BLaER1 treated with 17β-estradiol and CSF1 and Interleukin-3, amounts not matched to agents 10 nM and 100 nM (cell line): Measurements from ENCODE around the gene GOLGA2.

Experiments used
- H3K27ac ChIP-seq, 11 experiments: shearing (Covaris generic); formaldehyde crosslinking; 2 replicates each; pipeline ENCODE4 v1.8.1; 2022
- H3K27me3 ChIP-seq, 11 experiments: shearing (Covaris generic); formaldehyde crosslinking; 2 replicates each; pipeline ENCODE4 v1.8.1; 2022
- H3K36me3 ChIP-seq, 11 experiments: shearing (Covaris generic); formaldehyde crosslinking; 2 replicates each; pipeline ENCODE4 v1.8.1; 2022
- H3K4me1 ChIP-seq, 10 experiments: shearing (Covaris generic); formaldehyde crosslinking; 2 replicates each; pipeline ENCODE4 v1.8.1; 2022
- H3K4me2 ChIP-seq, 11 experiments: shearing (Covaris generic); formaldehyde crosslinking; 2 replicates each; pipeline ENCODE4 v1.8.1; 2022
- H3K4me3 ChIP-seq, 10 experiments: shearing (Covaris generic); formaldehyde crosslinking; 2 replicates each; pipeline ENCODE4 v1.8.1; 2022
- H3K9ac ChIP-seq, 11 experiments: shearing (Covaris generic); formaldehyde crosslinking; 2 replicates each; pipeline ENCODE4 v1.8.1; 2022
- H3K9me3 ChIP-seq, 11 experiments: shearing (Covaris generic); formaldehyde crosslinking; replicated peaks in 1 of 11; 2 replicates each; pipeline ENCODE4 v1.8.1; 2022
- H4K20me1 ChIP-seq, 11 experiments: shearing (Covaris generic); formaldehyde crosslinking; 2 replicates each; pipeline ENCODE4 v1.8.1; 2022
- Cebpa-rat ChIP-seq, 11 experiments: shearing (Covaris generic); IDR thresholded peaks; 2 replicates each; pipeline ENCODE4 v1.8.1; 2022

Gene GOLGA2

GRCh38 chr9:128257907-128258306 lies 17.9 kb downstream of the GOLGA2 start:
- Histone ChIP-seq H4K20me1 (peaks cover 0 to 69% (median 4%) of the 10 kb centered on the region in 11 experiments; a peak in 10 of 22 replicates), H3K27ac (no peak overlapping the region), H3K27me3 (no peaks in the 10 kb centered on the region), H3K4me3 (no peak overlapping the region), H3K4me2 (no peak overlapping the region), H3K9ac (no peak overlapping the region), H3K9me3 (no peaks in the 10 kb centered on the region), H3K4me1 (peaks cover 0 to 11% (median 9%) of the 10 kb centered on the region in 10 experiments; a peak in 15 of 20 replicates), H3K36me3 (peaks cover 58 to 82% (median 69%) of the 10 kb centered on the region in 11 experiments)
- TF ChIP-seq Cebpa-rat (IDR thresholded peaks at IDR 0.05), result no peak

DNA sequence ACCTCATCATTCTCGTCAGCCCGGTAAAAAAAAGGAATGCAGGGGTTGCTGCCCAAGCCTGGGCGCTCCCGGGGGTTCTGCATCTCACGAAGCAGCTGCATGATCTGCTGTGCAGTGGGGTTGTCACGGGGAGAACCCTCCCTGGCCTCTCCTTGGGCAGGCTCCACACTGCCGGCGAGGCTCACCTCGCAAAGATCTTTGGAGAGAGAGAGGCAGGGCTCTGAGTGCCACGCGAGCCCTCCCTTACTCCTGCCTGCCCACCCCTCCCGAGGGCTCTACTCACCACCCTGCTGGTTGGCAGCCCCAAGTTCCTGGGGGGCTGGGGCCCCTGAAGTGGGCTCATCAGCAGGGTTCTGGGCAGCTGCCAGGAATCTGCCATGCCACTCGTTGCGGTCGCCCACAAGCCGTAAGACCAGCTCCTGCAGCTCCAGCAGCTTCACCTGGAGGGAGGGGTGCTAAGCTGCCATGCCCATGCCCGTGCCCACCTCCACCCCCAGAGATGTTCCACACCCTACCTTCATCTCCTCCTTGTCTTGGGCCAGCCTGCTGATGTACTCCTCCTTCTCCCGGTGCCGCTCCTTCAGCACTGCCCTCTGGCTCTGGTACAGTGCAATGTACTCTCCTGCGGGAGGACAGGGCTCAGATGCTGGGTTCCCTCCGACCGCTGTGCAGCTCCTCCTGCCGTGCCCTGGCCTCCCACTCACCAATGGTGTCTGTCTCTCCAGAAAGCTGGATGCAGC lies 18.6 kb downstream of the GOLGA2 start:
- peaks cover 0 to 75% (median 4%) of the 10 kb centered on the region in 11 experiments; a peak in 11 of 22 replicates for H4K20me1 ChIP-seq
- H3K4me3 ChIP-seq, result no peak overlapping the region
- peaks cover 52 to 76% (median 63%) of the 10 kb centered on the region in 11 experiments for H3K36me3 ChIP-seq
- no peak overlapping the region for H3K27ac ChIP-seq
- no peak overlapping the region for H3K4me2 ChIP-seq
- no peaks in the 10 kb centered on the region for H3K27me3 ChIP-seq
- H3K9me3 ChIP-seq, result no peaks in the 10 kb centered on the region
- no peak overlapping the region for H3K9ac ChIP-seq
- peaks cover 0 to 16% (median 14%) of the 10 kb centered on the region in 10 experiments; a peak in 15 of 20 replicates for H3K4me1 ChIP-seq
- TF ChIP-seq Cebpa-rat (IDR thresholded peaks at IDR 0.05), result no peak

- Histone ChIP-seq H3K9me3 (no peaks in the 10 kb centered on the region), H3K36me3 (peaks cover 30 to 55% (median 41%) of the 10 kb centered on the region in 11 experiments), H3K4me2 (no peak overlapping the region), H3K9ac (no peak overlapping the region), H3K27ac (no peak overlapping the region), H3K4me1 (peaks cover 13 to 35% (median 32%) of the 10 kb centered on the region in 10 experiments), H3K27me3 (peaks cover 0 to 11% (median 5%) of the 10 kb centered on the region in 11 experiments; a peak in 11 of 22 replicates), H3K4me3 (no peak overlapping the region), H4K20me1 (peaks cover 0 to 72% (median 4%) of the 10 kb centered on the region in 11 experiments; a peak in 11 of 22 replicates)
- no peak for TF ChIP-seq Cebpa-rat (IDR thresholded peaks at IDR 0.05)
These were observed 20.7 kb downstream of the GOLGA2 start for GRCh38 chr9:128254855-128255759.

DNA sequence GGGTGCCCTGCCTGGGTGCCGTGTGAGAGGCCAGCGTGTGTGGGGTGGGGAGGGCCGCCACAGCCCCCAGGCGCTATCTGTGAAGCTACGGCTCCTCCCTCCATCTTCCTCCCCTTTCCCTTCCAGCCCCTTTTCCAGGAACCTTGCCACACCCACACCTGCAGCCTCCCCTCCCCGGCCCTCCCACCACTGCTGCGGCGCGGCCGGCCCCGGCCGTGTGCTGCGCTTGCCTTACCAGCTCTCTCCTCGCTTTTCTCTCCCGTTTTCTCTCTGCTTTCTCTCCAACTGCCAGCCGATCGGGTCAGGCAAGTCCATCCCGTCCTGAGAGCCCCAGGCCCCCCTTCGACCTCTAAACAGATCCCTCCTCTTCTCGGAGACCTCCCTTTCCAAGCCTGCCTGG lies 21.4 kb downstream of the GOLGA2 start:
- Histone ChIP-seq H3K9ac (no peak overlapping the region), H3K27me3 (peaks cover 0 to 11% (median 5%) of the 10 kb centered on the region in 11 experiments; a peak in 11 of 22 replicates), H3K4me2 (no peak overlapping the region), H3K36me3 (peaks cover 23 to 47% (median 34%) of the 10 kb centered on the region in 11 experiments), H3K27ac (no peak overlapping the region), H3K4me1 (peaks cover 13 to 38% (median 32%) of the 10 kb centered on the region in 10 experiments), H3K4me3 (no peak overlapping the region), H4K20me1 (peaks cover 0 to 64% (median 4%) of the 10 kb centered on the region in 11 experiments; a peak in 10 of 22 replicates), H3K9me3 (no peaks in the 10 kb centered on the region)
- no peak for TF ChIP-seq Cebpa-rat (IDR thresholded peaks at IDR 0.05)

- H3K27ac ChIP-seq, result no peak overlapping the region
- peaks cover 0 to 60% (median under 1%) of the 10 kb centered on the region in 11 experiments; a peak in 8 of 22 replicates for H4K20me1 ChIP-seq
- H3K9me3 ChIP-seq, result no peaks in the 10 kb centered on the region
- no peak overlapping the region for H3K4me2 ChIP-seq
- peaks cover 13 to 38% (median 32%) of the 10 kb centered on the region in 10 experiments for H3K4me1 ChIP-seq
- H3K4me3 ChIP-seq, result no peak overlapping the region
- H3K27me3 ChIP-seq, result peaks cover 0 to 11% (median 5%) of the 10 kb centered on the region in 11 experiments; a peak in 11 of 22 replicates
- 0 out of 22 replicates have a peak overlapping the region, but pooled peaks of 1 of the 11 experiments have one; percentile 39 for H3K9ac ChIP-seq
- TF ChIP-seq Cebpa-rat (IDR thresholded peaks at IDR 0.05), result no peak
- peaks cover 20 to 43% (median 30%) of the 10 kb centered on the region in 11 experiments for H3K36me3 ChIP-seq
These were observed 21.8 kb downstream of the GOLGA2 start for GRCh38 chr9:128253991-128254346.

DNA sequence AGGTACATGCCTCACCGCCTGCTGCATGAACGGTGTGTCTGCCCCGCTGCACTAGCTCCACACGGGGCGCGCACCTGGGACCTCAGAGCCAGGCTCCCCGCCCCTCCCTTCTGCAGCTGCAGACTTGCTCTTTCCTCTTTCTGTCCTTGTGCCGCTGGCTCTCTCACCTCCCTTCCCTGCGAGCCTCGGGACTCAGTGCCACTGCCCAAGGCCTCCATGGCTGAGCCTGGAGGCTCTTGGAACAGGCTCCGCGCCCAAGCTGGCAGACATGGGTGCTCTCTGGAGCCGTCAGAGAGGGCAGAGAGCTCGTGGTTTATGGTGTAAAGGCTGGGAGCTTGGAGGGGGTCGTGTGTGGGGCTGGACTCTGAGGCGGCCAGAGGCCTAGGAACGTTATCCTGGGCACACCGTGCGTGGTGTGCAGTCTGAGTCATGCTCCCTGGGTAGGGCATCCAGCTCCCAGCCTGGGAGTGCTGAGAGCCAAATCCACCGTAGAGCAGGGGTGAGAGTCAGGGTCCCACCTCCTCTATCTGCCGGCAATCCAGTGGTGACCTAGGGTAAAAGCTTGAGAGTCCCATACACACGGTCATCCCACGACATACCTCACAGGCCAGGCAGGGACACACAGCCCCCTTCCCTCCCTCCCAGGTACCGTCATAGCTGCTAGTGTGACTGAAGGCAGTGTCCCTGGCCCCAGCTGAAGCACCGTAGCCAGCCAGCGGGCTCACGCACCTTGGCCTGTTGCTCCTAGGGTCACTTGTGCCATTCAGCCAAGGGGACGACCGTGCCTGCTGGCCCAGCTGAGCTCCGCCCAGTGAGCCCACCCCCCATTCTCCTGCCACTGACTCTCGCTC lies 22.4 kb downstream of the GOLGA2 start:
- Histone ChIP-seq H3K27ac (no peak overlapping the region), H4K20me1 (peaks cover 0 to 58% (median 0%) of the 10 kb centered on the region in 11 experiments; a peak in 8 of 22 replicates)
- no peak for TF ChIP-seq Cebpa-rat (IDR thresholded peaks at IDR 0.05)

DNA sequence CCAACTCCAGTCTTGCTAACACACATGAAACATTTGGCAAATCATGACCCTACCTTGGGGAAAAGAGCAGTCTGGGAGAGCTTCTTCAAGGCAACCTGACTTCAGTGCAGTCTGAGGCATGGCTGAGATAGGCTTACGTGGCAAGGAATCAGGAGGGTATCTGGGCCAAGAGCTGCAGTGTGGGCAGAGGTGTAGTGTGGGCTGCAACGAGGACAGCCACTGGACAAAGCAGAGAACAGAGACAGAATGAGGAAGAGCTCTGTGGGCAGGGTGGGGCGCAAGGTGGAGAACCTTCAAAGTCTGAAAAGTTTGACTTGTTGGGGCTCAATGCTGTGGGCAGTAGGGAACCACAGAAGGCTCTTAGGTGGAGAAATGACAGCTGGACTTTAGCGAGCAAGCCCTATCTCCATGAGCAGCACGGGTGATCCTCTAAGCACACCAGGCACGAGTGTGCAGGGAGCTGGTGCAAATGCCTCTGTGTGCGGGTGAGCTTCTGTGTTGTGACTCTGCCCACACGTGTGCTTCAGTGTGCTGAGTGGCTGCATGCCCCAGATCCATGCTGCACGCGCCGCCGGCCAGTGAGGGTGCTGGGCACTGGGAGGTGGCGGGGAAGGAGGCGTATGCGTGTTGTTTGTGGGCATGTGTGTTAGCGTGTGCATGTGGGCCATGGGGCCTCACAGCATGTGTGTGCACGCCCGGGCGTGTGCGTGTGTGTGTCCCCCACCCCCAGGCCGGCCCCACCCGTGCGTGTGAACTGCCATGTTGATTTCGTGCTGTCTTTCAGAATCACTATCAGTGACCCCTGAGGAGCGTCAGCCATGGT lies 23.3 kb downstream of the GOLGA2 start:
- H3K4me2 ChIP-seq, result peak overlapping the region in 10 of 11 experiments; percentile 93 to 100 (median 99); a peak in 17 of 22 replicates
- H3K4me3 ChIP-seq, result no peak overlapping the region
- peaks cover 13 to 38% (median 32%) of the 10 kb centered on the region in 10 experiments for H3K4me1 ChIP-seq
- TF ChIP-seq Cebpa-rat (IDR thresholded peaks at IDR 0.05), result no peak
- H3K36me3 ChIP-seq, result peaks cover 10 to 29% (median 16%) of the 10 kb centered on the region in 11 experiments
- no peak overlapping the region for H3K27ac ChIP-seq
- peak overlapping the region in 2 of 11 experiments; percentile 39 to 49; a peak in 2 of 22 replicates for H3K9ac ChIP-seq
- no peaks in the 10 kb centered on the region for H3K9me3 ChIP-seq
- H4K20me1 ChIP-seq, result peaks cover 0 to 49% (median 0%) of the 10 kb centered on the region in 11 experiments; a peak in 7 of 22 replicates
- H3K27me3 ChIP-seq, result peaks cover 0 to 11% (median 5%) of the 10 kb centered on the region in 11 experiments; a peak in 11 of 22 replicates

More for the DNA sequence above, 22.4 kb downstream of the GOLGA2 start:
- Histone ChIP-seq H3K9me3 (no peaks in the 10 kb centered on the region), H3K36me3 (peaks cover 18 to 37% (median 24%) of the 10 kb centered on the region in 11 experiments), H3K4me3 (no peak overlapping the region), H3K4me2 (peak overlapping the region in 8 of 11 experiments; percentile 29 to 100 (median 99); a peak in 13 of 22 replicates), H3K27me3 (peaks cover 0 to 11% (median 5%) of the 10 kb centered on the region in 11 experiments; a peak in 11 of 22 replicates), H3K4me1 (peaks cover 13 to 38% (median 32%) of the 10 kb centered on the region in 10 experiments), H3K9ac (peak overlapping the region in 3 of 11 experiments; percentile 39 to 49 (median 39); a peak in 3 of 22 replicates)
